ENCODE data around the gene ERVH48-1. TPM values are rescaled to one million over a fixed set of nuclear protein-coding genes. Genes with fewer than 3 reads are reported as not detected.
"Not testable (repeated sequence)": the region's sequence is repeated elsewhere in the genome, so short reads cannot be mapped to it uniquely, and the experiment has no call there.

The ERVH48-1 gene
- total RNA-seq, 1 experiment from 2014 or later, result 0.05 TPM

DNA sequence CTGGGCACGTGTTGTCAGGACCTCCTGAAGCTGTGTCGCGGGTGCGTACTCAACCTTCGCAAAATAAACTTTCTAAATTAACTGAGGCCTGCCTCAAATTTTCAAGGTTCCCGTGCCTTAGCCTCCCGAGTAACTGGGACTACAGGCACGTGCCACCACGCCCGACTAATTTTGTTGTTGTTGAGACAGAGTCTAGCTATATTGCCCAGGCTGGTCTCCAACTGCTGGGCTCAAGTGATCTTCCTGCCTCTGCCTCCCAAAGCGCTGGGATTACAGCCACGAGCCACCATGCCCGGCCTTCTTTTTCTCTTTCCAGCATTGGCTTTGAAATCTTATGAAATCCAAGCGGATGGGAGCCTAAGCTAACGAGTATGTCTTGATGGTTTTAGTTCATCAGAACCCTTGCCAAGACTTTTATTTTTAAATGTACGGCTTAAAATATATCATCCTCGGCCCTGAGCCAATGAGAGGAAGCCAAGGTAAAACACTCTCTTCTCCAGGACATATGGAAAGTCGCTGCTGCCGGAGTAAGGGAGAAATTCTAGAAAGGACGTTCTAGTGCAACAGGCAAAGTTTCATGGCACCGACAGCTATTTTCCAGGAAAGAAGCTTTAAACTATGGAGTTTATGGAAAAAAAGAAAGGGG, 12.7 kb upstream of the ERVH48-1 start:
- no peak for ATAC-seq
- no peaks in the 10 kb centered on the region for H3K27me3 ChIP-seq (ENCODE audit: control insufficient read depth, insufficient read depth, low read length)
- intact Hi-C loops (cut with micrococcal nuclease; ENCODE audit: unreplicated experiment) (no loop called here), in situ Hi-C loops (cut with HindIII; ENCODE audit: low pct_unique_long_range_greater_than_20kb, low sequenced_read_pairs) (no loop called here)
- CTCF ChIA-PET, result no interaction called here
- 0 out of 2 replicates have a peak, but pooled peaks cover 9% of the 10 kb centered on the region for H3K4me1 ChIP-seq (ENCODE audit: control insufficient read depth, insufficient read depth, low read length)
- H3K27ac ChIP-seq (ENCODE audit: low read length), result no peak overlapping the region
- H3K4me3 ChIP-seq (ENCODE audit: low read depth in 2 of 2, low read length in 2 of 2), result no peak overlapping the region
- no peak for DNase-seq (ENCODE audit: low read depth, low spot score)
- H3K9me3 ChIP-seq (ENCODE audit: control insufficient read depth, insufficient read depth, low read depth, low read length), result no peaks in the 10 kb centered on the region
- BruUV-seq (replicated peaks), result no TSS peak
- H3K36me3 ChIP-seq (ENCODE audit: control insufficient read depth, insufficient read depth, low read length), result no peaks in the 10 kb centered on the region
- TF ChIP-seq SIN3A (IDR thresholded peaks at IDR 0.05; ENCODE audit: borderline replicate concordance, insufficient read depth, low read depth, low read length), result no peak
- TF ChIP-seq TCF7L2 (IDR thresholded peaks at IDR 0.05; ENCODE audit: low read depth, low read length), result no peak
- TF ChIP-seq CTCF (IDR thresholded peaks at IDR 0.05), result no peak
- no peak for TF ChIP-seq REST (IDR thresholded peaks at IDR 0.05; ENCODE audit: insufficient read depth in 1 of 2, low read depth in 2 of 2, low read length in 1 of 2)
- no peak for TF ChIP-seq POLR2AphosphoS5 (IDR thresholded peaks at IDR 0.05; ENCODE audit: low read depth, low read length)
- POLR2A ChIA-PET, result no interaction called here

DNA sequence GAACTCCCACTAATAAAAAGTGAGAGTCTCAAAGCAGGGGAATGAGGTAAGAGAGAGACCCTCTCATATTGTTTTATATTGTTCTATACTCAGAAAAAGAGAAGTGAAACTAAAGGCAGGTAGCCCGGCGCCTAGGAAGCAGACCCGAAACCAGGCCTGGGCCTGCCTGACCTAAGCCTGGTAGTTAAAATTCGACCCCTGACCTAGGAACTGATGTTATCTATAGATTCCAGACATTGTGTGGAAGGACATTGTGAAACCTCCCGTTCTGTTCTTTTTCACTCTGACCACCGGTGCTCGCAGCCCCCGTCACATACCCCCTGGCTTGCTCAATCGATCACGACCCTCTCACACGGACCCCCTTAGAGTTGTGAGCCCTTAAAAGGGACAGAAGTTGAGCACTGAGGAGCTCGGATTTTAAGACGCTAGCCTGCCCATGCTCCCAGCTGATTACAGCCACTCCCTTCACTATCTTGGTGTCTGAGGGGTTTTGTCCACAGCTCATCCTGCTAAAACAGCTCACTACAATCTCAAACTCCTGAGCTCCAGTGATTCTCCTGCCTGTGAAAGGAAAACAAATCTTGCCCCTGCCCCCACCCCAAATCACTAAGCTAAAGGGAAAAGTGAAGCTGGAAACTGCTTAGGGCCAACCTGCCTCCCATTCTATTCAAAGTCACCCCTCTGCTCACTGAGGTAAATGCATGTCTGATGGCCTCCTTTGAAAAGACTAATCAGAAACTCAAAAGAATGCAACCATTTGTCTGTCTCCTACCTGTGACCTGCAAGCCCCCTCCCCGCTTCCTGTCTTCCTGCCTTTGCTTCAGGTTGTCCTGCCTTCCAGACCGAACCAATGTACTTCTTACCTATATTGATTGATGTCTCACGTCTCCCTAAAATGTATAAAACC, 11.9 kb upstream of the ERVH48-1 start:
- H3K27ac ChIP-seq (ENCODE audit: low read length); BruUV-seq (replicated peaks); H3K4me1 ChIP-seq (ENCODE audit: control insufficient read depth, insufficient read depth, low read length); in situ Hi-C loops (cut with HindIII; ENCODE audit: low pct_unique_long_range_greater_than_20kb, low sequenced_read_pairs); POLR2A ChIA-PET; H3K9me3 ChIP-seq (ENCODE audit: control insufficient read depth, insufficient read depth, low read depth, low read length); H3K36me3 ChIP-seq (ENCODE audit: control insufficient read depth, insufficient read depth, low read length); intact Hi-C loops (cut with micrococcal nuclease; ENCODE audit: unreplicated experiment); DNase-seq (ENCODE audit: low read depth, low spot score); CTCF ChIA-PET; H3K4me3 ChIP-seq (ENCODE audit: low read depth in 2 of 2, low read length in 2 of 2); H3K27me3 ChIP-seq (ENCODE audit: control insufficient read depth, insufficient read depth, low read length); ATAC-seq: not testable (repeated sequence)

- CTCF ChIA-PET, ATAC-seq: not testable (repeated sequence)
Measured at GRCh38 chr21:42936360-42936759, 10.9 kb upstream of the ERVH48-1 start.

DNA sequence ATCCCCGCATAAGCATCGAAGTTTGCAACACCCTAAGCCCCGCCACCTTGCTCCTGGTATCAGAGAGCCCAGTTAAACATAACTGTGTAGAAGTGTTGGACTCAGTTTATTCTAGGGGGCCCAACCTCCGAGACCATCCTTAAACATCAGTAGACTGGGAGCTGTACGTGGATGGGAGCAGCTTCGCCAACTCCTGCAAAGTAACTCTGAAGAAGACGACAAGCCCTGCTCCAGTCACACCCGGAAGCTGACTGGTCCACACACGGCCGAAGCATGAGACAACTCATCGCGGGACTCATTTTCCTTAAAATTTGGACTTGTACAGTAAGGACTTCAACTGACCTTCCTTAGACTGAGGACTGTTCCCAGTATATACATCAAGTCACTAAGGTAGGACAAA, 8.5 kb upstream of the ERVH48-1 start:
- CTCF ChIA-PET, result not testable (repeated sequence)

More at GRCh38 chr21:42936360-42936759, 10.9 kb upstream of the ERVH48-1 start:
- intact Hi-C loops (cut with micrococcal nuclease; ENCODE audit: unreplicated experiment); H3K27ac ChIP-seq (ENCODE audit: low read length); DNase-seq (ENCODE audit: low read depth, low spot score); H3K9me3 ChIP-seq (ENCODE audit: control insufficient read depth, insufficient read depth, low read depth, low read length); H3K27me3 ChIP-seq (ENCODE audit: control insufficient read depth, insufficient read depth, low read length); BruUV-seq (replicated peaks); in situ Hi-C loops (cut with HindIII; ENCODE audit: low pct_unique_long_range_greater_than_20kb, low sequenced_read_pairs); H3K36me3 ChIP-seq (ENCODE audit: control insufficient read depth, insufficient read depth, low read length); POLR2A ChIA-PET; H3K4me3 ChIP-seq (ENCODE audit: low read depth in 2 of 2, low read length in 2 of 2); H3K4me1 ChIP-seq (ENCODE audit: control insufficient read depth, insufficient read depth, low read length): not testable (repeated sequence)

More for the DNA sequence above, 8.5 kb upstream of the ERVH48-1 start:
- in situ Hi-C loops (cut with HindIII; ENCODE audit: low pct_unique_long_range_greater_than_20kb, low sequenced_read_pairs); POLR2A ChIA-PET; DNase-seq (ENCODE audit: low read depth, low spot score); intact Hi-C loops (cut with micrococcal nuclease; ENCODE audit: unreplicated experiment); BruUV-seq (replicated peaks); H3K4me3 ChIP-seq (ENCODE audit: low read depth in 2 of 2, low read length in 2 of 2); H3K4me1 ChIP-seq (ENCODE audit: control insufficient read depth, insufficient read depth, low read length); H3K36me3 ChIP-seq (ENCODE audit: control insufficient read depth, insufficient read depth, low read length); ATAC-seq; H3K27ac ChIP-seq (ENCODE audit: low read length); H3K9me3 ChIP-seq (ENCODE audit: control insufficient read depth, insufficient read depth, low read depth, low read length); H3K27me3 ChIP-seq (ENCODE audit: control insufficient read depth, insufficient read depth, low read length): not testable (repeated sequence)
